ENCODE measurements around the gene DNAH11. TPM values are rescaled to one million over a fixed set of nuclear protein-coding genes. Genes with fewer than 3 reads are reported as not detected.

The DNAH11 gene
- total RNA-seq, 6 donors from 2014 or later, result 4.2 to 45.5 (median 12.0) TPM

DNA sequence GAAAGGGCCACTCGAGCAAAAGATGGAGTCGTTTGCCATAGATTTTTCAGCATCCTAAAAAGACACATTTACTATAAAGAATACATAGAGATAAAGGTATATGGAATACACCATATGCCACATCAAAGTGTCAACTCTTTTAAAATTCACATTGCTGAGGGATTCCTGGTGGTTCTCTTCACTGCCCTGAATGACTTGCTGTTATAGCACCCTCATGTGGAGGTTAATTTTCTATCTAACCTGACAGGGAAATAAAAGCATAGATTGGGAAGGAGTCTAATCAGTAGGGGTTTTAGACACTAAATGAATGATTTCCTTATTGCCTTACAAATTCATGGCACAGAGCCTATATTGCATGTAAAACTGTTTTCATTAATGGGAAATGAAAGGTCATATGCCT is 25.9 kb downstream of the DNAH11 start:
- no peak for DNase-seq
- no peaks in the 10 kb centered on the region for H3K27me3 ChIP-seq

DNA sequence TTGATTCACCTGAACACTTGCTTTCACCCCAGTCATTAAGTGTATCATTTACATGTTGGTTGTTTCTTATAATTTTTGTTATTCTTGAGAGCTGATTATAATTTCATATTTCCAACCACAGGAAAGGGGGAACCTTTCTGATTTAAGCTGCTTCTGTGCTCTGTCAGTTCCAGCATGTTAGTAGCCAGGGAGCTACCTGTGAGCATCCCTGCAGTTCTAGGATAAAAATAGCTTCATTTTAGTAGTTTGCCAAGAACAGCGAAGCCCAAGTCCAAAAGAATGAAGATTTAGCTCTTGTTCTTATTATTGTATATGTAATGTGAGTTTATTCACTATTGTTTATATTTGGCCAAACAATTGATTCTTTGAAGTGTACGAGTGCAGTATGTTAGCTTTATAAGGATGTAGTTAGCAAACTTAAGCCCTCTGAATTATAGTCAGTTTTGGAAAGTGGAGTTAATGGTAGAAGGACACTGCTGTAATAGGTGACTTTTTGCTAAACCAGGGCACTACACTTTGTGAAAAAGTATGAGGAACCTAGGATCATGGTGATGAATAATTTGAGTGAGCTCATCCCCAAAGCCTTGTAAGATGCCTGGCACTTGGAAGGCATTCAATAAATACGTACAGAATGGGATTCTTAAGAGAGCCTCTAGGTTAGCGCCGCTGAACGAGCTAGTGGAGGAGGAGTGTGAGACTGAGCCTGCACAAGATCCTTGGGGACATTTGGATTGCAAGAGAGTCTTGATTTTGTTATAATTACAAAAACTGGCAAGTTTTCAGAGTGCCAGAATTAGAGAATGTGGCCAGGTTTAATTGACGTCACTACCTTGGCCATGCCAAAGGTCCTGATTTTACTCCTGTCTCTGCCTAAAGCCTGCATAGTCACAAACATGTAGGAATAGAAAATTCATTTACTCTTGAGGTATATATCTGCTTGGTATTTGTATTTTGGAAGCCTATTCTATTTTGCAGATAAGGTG is 29.8 kb downstream of the DNAH11 start:
- no peaks in the 10 kb centered on the region for H3K9me3 ChIP-seq
- WGBS, 2 donors, result 72 to 76% methylated on average over 7 of the region's 7 CpGs
- H3K27ac ChIP-seq, result no peak overlapping the region
- no peaks in the 10 kb centered on the region for H3K27me3 ChIP-seq
- ATAC-seq (ENCODE audit: low FRiP score in 2 of 2), result no peak
- no peaks in the 10 kb centered on the region for H3K4me1 ChIP-seq
- no peak overlapping the region for H3K4me3 ChIP-seq
- H3K36me3 ChIP-seq, result no peaks in the 10 kb centered on the region
- no peak for TF ChIP-seq POLR2AphosphoS5 (IDR thresholded peaks at IDR 0.05)
- DNase-seq, result no peak

More for the DNA sequence above, 25.9 kb downstream of the DNAH11 start:
- Histone ChIP-seq H3K9me3 (no peaks in the 10 kb centered on the region), H3K4me1 (no peaks in the 10 kb centered on the region), H3K36me3 (no peaks in the 10 kb centered on the region), H3K4me3 (no peak overlapping the region), H3K27ac (no peak overlapping the region)
- TF ChIP-seq, protein P1, sequence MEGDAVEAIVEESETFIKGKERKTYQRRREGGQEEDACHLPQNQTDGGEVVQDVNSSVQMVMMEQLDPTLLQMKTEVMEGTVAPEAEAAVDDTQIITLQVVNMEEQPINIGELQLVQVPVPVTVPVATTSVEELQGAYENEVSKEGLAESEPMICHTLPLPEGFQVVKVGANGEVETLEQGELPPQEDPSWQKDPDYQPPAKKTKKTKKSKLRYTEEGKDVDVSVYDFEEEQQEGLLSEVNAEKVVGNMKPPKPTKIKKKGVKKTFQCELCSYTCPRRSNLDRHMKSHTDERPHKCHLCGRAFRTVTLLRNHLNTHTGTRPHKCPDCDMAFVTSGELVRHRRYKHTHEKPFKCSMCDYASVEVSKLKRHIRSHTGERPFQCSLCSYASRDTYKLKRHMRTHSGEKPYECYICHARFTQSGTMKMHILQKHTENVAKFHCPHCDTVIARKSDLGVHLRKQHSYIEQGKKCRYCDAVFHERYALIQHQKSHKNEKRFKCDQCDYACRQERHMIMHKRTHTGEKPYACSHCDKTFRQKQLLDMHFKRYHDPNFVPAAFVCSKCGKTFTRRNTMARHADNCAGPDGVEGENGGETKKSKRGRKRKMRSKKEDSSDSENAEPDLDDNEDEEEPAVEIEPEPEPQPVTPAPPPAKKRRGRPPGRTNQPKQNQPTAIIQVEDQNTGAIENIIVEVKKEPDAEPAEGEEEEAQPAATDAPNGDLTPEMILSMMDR (IDR thresholded peaks at IDR 0.05), result peak in 2 of 6 experiments; percentile 17 to 23
- no peak for TF ChIP-seq POLR2A (IDR thresholded peaks at IDR 0.05)
- 44 to 80% methylated on average over 2 of the region's 2 CpGs for WGBS, 2 donors
- no peak for ATAC-seq (ENCODE audit: low FRiP score in 2 of 2)

DNA sequence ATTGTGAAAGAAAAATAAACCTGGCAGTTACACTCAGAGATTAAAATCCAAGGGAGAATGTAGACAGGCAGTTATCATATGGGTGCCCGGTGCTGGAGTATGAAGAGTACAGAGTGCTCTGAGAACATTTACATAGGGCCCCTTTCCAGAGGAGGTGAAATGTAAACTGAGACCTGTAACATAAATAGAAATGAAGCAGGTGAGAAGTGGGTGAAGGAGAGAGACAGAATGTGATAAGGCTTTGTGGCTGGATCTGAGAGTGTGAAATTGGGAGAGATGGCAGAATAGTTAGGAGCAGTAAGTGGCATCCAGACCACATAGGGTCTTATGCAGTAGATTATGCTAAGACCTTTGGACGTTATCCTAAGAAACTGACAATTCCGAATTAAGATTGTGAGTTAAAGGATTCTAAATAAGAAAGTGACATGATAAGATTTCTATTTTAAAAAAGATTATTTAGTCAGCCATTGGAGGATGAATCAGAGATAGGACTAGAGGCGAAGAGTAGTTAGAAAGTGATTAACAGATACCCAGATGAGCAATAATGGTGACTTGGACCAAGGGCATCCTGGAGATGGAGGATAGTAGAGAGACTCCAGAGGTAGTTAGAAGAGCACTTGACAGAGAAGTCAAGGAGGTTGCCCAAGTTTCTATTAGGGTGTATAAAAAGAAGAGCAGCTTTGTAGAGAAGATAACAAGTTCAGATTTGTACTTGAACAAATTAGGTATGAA is 36.7 kb downstream of the DNAH11 start:
- Histone ChIP-seq H3K27me3 (no peaks in the 10 kb centered on the region), H3K27ac (peak overlapping the region; percentile 28 to 65 (median 58)), H3K36me3 (no peaks in the 10 kb centered on the region), H3K4me3 (no peak overlapping the region), H3K9me3 (peaks cover 0 to 3% (median 0%) of the 10 kb centered on the region in 4 donors), H3K4me1 (peaks cover 5 to 18% (median 15%) of the 10 kb centered on the region in 4 donors)
- TF ChIP-seq, protein P1 (IDR thresholded peaks at IDR 0.05), result no peak
- DNase-seq, result no peak
- 73 to 88% methylated on average over 4 of the region's 4 CpGs for WGBS, 2 donors
- ATAC-seq (ENCODE audit: low FRiP score in 2 of 2), result peak in 1 of 2 donors; percentile 31

DNA sequence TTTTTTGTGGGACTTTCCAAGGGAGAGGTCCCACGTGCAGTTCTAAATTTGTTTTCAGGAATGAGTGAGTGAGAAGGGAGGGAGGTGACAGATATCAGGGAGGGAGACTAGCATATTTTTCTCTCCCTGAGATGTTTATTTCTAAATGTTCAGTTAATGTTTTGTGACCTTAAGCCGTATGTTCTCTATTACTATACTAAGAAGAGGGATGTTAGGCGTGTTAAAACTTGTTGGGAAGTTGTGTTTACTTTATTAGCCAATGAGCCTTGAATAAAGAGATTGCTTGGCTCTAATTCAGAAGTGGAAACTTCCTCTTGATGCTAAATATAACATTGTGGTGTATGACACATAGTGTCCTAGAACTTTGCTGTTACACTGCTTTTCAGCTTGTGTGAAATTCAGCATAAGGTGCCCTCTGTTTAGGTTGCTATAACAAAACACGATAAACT is 37.3 kb downstream of the DNAH11 start:
- Histone ChIP-seq H3K4me1 (peaks cover 5 to 18% (median 15%) of the 10 kb centered on the region in 4 donors), H3K9me3 (peaks cover 0 to 3% (median 0%) of the 10 kb centered on the region in 4 donors), H3K4me3 (no peak overlapping the region), H3K27ac (peak overlapping the region; percentile 28 to 65 (median 58)), H3K27me3 (no peaks in the 10 kb centered on the region), H3K36me3 (no peaks in the 10 kb centered on the region)
- 8 to 15% methylated on average over 4 of the region's 4 CpGs for WGBS, 2 donors
- DNase-seq, result no peak
- peak; percentile 87 to 90 for ATAC-seq (ENCODE audit: low FRiP score in 2 of 2)
- TF ChIP-seq, protein P1 (IDR thresholded peaks at IDR 0.05), result no peak
- TF ChIP-seq POLR2AphosphoS5 (IDR thresholded peaks at IDR 0.05) (peak in 1 of 2 donors; percentile 49), POLR2A (IDR thresholded peaks at IDR 0.05) (no peak), EP300 (IDR thresholded peaks at IDR 0.05) (peak in 2 of 4 donors; percentile 7 to 89)

DNA sequence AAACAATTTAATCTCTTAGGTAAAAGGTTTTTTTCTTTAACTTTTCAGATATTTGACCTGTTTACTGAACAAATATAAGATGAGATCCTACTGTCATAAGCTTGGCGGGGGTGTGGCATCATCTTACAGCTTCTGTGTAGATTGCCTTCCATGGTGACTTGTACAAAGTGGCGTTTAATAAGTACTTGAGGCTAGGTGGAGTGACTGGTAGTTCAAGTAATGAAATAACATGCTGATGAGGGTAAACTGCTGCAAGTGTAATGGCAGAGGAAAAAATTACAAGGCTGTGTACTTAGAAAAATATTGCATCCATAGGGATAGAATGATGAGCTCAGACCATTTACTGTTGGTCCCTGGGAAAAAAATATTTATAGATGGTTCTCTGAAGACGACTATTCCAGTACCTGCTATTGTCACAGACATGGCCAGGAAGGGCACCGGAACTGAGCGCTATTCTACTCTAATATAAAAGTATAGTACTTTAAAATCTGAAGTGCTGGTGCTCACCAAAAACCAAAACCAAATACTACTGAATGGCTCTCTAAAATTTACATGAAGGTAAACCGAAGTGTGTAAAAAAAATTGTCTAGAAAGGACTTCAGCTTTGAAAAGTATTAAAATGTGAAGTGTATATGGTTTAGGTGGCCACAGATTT is 42.4 kb downstream of the DNAH11 start:
- Histone ChIP-seq H3K9me3 (peaks cover 0 to 3% (median 0%) of the 10 kb centered on the region in 4 donors), H3K27me3 (no peaks in the 10 kb centered on the region), H3K4me3 (no peak overlapping the region), H3K36me3 (no peaks in the 10 kb centered on the region), H3K27ac (no peak overlapping the region), H3K4me1 (peaks cover 5 to 12% (median 7%) of the 10 kb centered on the region in 4 donors)
- ATAC-seq (ENCODE audit: low FRiP score in 2 of 2) (no peak), DNase-seq (peak in 1 of 2 donors; percentile 23)
- 66 to 67% methylated on average over 6 of the region's 6 CpGs for WGBS, 2 donors
- TF ChIP-seq, protein P1 (IDR thresholded peaks at IDR 0.05), result no peak
- TF ChIP-seq POLR2A (IDR thresholded peaks at IDR 0.05) (no peak), EP300 (IDR thresholded peaks at IDR 0.05) (no peak), POLR2AphosphoS5 (IDR thresholded peaks at IDR 0.05) (no peak)

All from upper lobe of left lung (tissue), 6 donors.